ENCODE data around the gene TIGAR. TPM values are rescaled to one million over a fixed set of nuclear protein-coding genes. Genes with fewer than 3 reads are reported as not detected.

The TIGAR gene
- total and polyA plus RNA-seq, 2 of the 8 experiments (the other 6 are each of a cell fraction or from before 2014, with no cell fraction given): 3.8 to 26.4 TPM

- TF ChIP-seq CHD7 (IDR thresholded peaks at IDR 0.05; ENCODE audit: insufficient replicate concordance, low read length) (no peak), MAX (IDR thresholded peaks at IDR 0.05) (no peak), TEAD4 (IDR thresholded peaks at IDR 0.05; ENCODE audit: low read depth, low read length) (no peak), CBX5 (IDR thresholded peaks at IDR 0.05; ENCODE audit: low read depth, low read length) (no peak), YY1 (IDR thresholded peaks at IDR 0.05; ENCODE audit: low read depth, low read length) (no peak)
Observed at GRCh38 chr12:4392223-4392742, 71.3 kb downstream of the TIGAR start (continued).
